Fibroblast of peridontal ligament (primary cell): ENCODE data around the gene HSPH1.

Experiments
- DNase-seq: peaks from one replicate; pipeline ENCODE4 v3.0.0-alpha.2; 2010; ENCODE audit errors: extremely low read depth

Gene HSPH1

GRCh38 chr13:31096654-31097302, 64.9 kb downstream of the HSPH1 start:
- no peak for DNase-seq

DNA sequence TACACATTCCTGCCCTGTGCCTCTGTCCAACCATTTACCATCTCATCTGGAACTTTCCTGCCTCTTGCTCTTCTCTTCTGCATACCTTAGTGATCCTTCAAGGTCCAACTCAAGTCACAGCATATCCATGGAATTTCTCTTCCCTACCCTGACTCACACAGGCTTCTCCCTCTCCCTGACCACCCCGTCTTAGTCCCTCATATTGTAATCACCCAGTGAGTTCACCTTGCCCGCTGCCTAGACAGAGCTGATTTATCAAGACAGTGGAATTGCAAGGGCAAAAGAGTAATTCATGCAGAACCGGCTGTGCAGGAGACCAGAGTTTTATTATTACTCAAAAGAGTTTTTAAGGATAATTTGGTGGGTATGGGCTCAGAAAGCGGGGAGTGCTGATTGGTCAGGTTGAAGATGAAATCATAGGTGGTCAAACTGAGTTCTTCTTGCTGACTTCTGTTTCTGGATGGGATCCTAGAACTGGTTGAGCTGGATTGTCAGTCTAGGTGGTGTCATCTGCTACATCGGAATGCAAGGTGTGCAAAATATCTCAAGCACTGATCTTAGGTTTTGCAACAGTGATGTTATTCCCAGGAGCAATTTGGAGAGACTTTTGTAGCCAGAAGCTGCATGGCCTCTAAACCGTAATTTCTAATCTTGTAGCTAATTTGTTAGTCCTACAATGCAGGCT, 67.2 kb downstream of the HSPH1 start:
- DNase-seq: no peak

- DNase-seq: no peak
Observed at GRCh38 chr13:31093145-31093885, 68.4 kb downstream of the HSPH1 start.

DNA sequence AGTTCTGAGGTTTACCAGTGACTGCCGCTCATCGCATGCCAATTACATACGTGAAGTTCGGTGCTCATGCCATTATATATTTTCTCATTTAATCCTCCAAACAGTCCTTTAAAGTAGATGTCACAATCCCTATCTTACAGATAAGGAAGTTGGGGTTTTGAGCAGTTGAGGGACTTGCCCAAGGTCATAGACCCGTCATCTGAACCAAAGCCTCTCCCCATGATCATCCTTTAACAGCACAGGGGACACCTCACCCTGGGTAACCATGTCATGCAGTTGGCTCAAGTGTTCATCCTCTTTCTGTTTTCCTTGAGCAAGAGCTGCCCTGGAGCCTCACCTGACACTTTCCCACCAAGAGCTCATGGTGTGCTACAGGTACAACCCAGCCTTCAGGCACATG, 69.1 kb downstream of the HSPH1 start:
- no peak for DNase-seq

- DNase-seq: no peak
Observed at GRCh38 chr13:31090961-31091624, 70.6 kb downstream of the HSPH1 start.

DNA sequence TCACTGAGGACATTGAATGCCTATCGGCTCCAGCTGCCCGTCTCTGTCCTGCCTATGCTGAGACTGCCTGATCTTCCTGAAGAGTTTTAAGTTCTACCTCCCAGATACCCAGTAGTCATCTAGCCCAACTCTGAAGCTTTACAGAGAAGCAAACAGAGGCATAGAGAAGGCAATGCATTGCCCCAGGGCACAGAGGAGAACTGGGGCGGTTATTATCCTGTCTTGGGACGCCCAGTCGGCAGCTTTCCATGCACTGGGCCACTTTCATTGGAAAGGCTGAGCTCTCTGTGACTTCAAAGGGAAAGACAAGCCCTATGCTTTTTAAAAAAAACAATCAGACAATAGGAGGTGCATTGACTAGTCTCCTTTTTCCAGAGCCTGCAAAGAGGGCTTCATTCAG, 71.6 kb downstream of the HSPH1 start:
- DNase-seq: no peak

- no peak for DNase-seq
Observed at GRCh38 chr13:31089649-31090048, 72.1 kb downstream of the HSPH1 start.

DNA sequence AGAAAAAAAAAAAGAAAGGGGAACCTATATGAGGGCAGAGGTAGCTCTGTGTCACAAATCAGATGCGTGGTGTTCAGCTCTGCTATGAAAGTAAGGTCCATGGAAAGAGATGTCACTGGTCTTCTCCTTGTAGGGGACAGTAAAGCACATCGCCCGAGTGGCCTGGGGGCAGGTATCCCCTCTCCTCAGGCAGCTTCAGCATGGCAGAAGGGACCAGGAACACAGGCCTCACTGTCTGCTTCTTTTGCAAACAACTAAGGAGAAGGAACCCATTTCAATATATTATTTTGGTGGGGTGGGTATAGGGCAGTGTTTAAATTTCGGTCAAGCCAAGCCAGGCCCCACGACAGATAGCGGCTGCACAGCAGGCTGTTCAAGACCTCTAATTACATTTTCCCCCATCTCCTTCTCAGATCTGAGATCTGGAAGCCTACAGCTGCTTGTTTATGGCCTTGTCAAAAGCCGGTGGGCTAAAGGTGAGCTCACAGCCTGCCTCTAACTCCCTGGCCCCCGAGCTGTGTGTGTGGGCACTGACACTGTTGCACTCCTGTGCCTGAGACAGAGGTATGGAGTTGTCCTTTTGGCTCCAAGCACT, 72.8 kb downstream of the HSPH1 start:
- no peak for DNase-seq
